Superior temporal gyrus (tissue), 1 donor: ENCODE data around the gene CYTH1.

Experiments
- DNase-seq: peaks from one replicate; pipeline ENCODE4 v3.0.0-alpha.2; 2016; ENCODE audit errors: extremely low spot score

The CYTH1 gene

DNA sequence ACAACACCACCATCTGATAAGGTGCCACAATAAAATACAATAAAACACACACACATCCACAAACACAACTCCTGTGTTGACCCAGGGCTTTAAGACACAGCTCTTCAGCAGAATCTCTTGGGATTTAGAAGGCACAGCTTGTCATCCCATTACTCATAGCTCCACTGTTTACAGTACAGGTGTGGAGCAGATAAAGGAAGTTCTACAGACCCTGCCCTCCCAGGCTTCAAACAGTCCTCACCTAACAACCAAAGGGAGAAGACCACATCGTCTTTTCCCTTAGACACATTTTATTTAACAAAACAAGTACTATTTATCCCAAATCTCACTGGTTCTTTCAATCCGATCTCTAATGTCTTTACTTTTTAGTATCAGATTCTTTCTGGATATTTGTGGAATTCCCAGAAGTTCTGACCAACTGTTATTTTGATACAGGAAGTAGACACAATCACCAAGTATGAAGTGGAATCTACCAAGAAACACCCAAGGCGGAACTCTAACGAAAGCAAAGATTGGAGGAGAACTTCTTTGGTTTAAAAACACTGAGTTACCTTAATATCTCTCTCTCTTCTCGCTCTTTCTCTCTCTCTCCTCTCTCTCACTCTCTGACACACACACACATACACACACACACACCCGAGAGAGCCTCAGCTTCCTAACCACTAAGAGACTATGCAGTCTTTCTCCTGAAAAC is 46.1 kb downstream of the CYTH1 start:
- DNase-seq = no peak

DNA sequence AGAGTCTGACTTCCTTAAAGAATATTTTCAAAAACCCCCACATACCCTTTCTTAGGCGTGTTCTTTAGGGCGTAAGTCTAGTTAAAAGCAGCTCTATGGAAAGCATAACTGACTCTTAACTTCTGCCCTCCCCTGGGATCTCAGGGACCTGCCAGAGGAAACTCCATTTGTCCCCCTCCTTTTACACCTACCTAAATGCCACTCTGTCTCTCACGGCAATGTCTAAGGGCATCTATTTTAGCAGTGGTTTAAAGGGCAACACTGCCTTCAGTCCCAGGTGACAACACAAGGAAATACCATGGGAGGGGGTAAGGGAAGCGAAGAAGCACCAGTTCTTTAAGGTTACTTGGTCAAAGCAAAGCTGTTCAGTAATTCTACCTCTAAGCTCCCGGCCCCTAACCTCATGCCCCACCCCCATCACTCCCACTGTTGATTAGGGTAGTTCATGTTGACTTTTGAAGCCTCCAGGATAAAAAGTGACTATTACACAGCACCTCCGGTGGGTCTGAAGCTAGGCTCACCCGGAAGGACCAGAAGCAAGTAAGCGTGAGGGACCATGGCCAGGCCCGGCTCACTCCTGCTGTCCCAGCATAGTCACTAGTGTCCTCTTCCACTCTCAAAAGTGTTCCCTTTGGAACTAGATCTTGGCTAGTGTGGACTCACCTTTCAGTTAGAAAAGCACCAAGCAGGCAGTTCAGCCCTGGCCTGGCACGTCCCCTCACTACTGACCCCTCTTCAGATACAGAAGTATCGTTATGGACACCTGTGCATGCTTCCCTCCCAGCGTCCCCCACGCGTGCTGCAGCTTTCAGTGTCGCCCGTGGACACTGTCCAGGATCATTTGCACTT is 47.1 kb downstream of the CYTH1 start:
- no peak for DNase-seq

DNA sequence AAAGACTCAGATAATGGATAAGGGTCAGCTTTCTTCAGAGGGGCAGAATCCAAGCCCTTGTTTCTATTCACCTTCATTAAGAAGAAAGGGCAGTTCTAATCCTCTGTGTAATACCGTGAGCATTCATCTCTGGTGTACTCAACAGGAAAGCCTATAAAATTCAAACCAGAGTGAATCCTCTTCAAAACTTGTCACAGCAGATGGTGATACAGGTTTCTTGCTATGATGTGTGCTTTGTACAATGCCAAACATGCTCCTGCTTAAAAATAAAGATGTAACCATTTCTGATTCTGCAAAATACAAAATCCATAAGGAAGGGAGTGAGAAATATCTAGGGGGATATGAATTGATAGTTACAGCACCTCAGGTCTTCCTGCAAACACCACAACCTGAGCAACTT is 49.7 kb downstream of the CYTH1 start:
- no peak for DNase-seq

DNA sequence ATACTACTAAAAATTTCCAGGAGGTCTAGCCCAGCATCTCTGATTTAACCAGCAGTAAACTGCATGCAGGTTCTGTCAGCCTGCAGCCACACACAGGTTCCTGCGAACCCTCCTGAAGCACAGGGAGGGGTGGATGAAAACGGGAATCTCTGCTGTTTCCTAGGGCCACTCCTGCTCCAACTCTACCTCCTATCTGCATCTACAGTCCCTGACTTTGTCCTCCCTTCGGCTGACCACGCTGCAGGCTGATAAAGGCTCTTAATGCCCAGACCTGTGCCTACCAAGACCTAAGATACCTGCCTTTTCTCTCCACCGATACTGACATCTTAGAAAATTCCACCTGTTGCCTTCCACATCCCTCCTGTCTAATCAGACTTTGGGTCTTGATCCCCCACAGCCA is 50.2 kb downstream of the CYTH1 start:
- DNase-seq = no peak

DNA sequence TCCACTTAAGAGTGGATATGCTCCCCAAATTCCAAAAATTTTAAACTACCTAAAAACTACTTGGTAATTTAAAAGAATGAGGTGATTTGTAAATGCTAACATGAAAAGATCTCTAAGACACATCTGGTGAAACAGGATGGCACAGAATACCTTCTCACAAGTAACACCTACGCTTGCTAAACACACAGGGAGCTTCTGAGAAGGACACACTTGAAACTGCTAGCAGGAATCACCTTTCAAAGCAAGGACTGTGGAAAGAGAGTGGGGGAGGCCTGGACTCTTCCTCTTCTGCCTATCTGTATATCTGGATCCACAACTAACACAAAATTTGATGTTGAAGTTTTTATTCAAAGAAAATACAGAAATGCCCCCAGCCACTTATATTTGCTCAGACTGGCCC is 52.4 kb downstream of the CYTH1 start:
- DNase-seq = no peak

DNA sequence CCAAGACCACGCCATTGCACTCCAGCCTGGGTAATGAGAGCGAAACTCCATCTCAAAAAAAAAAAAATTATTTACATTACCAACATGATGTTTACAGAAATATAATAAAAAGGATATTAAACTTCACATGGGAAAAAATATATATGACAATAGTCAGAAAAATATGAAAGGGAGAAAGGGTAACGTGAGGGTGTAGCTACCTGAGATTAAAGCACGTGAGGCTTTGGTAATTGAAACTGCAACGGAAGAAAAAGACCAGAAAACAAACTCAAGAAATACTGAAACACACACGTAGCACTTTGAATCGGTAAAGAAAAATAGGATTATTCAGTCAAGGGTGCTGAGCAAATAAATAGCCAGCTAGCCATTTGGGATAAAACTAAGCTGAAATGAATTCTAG is 53.6 kb downstream of the CYTH1 start:
- no peak for DNase-seq

GRCh38 chr17:78727476-78728229 is 54.4 kb downstream of the CYTH1 start:
- DNase-seq = no peak

DNA sequence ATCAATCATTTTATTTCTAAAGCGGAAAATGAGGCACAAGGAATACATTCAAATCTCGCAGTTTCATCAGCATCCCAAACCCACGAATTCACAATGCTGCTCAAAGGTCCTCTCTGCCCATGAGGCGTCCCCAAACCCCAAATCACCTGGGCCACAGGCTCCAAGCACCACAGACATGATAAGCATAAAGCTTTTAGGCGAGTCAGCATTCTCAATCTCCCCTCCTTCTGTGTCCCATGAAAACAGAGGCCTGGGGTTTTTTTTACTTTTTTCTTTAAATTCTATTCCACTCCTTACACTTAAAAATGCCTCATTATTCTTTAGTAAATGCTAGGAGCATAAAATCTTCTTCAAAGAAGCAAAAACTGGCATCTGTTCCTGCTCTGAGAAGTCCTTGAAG is 55.0 kb downstream of the CYTH1 start:
- no peak for DNase-seq

- DNase-seq = no peak
Measured at GRCh38 chr17:78726513-78726912, 55.6 kb downstream of the CYTH1 start.

DNA sequence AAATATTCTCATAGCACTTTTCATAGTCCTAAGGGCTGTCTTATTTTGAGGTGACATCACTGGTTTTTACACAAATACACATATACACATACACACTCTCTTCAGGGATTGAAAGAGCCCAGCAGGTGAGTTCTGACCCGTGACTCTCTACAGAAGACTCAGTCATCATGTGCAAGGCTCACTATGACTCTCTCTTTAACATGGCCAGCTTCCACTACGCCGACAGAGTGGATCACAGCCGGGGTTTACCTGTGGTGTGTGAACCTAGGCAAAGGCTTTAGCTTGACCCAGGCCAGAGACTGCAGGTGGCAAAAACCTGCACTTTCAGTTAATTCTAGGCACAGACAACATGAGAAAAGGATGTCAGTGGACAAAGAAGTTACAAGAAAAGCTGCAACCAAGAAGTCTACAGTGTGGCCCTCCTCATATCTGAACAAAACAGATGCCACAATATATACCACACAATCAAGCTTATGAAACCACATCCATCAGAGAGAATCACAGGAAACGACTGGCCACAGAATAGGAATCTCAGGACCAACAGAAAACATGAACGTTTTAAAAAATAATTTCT is 56.5 kb downstream of the CYTH1 start:
- no peak for DNase-seq

DNA sequence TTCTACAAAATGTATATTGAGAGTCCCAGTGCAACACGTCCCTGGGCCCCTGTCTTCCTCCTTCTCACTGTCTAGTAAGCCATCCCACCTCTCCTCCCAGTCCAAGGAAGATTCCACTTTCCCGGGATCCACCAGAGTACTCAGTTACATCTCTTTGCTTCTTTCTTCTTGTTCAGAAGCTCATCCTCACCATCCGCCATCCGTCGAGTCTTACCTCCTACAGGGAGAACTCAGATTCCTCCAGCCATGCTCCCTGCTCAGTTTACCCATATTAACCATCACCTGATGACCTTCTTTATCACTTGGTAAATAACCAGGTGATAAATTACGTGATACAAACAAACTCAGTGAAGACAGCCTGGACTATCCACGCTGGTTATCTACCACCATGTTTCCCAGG is 57.1 kb downstream of the CYTH1 start:
- no peak for DNase-seq

DNA sequence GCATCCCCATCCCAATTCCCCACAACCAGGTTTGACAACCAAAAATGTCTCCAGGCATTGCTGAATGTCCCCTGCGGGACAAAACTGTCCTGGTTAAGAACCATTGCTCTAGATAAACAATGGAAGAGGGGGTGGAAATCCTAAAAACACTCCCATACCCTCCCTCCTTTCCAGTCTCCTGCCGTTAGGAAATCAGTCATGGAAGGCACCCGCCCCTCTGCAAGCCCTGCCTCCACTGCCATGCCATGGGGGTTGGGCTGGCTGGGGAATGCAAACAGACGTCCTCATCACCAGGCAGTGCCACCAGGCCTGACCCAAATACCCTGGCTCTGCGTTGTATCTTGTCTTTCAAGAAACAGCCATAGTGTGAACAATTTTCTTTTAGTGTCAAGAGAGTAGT is 57.5 kb downstream of the CYTH1 start:
- DNase-seq = peak; percentile 84

DNA sequence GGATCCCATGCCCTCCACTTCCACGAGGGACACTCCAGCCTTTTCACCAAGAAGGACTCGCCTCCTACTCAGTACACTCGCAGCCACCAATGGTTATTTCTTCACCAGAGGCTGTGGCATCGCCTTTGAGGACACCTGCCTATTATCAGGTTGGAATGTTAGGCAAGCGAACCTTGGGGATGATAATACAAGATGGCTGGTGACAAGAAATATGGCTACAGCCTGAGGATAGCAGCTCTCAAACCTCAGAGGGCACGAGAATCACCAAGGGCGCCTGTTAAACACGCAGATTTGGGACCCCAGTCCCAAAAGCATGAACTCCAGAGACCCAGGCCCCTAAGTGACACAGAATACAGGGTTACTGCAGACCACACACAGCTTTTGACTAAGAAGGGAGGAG is 58.1 kb downstream of the CYTH1 start:
- DNase-seq = no peak

- peak; percentile 96 for DNase-seq
Measured at GRCh38 chr17:78723001-78723796, 58.9 kb downstream of the CYTH1 start.

GRCh38 chr17:78722246-78722761 is 59.8 kb downstream of the CYTH1 start:
- peak; percentile 82 for DNase-seq

- no peak for DNase-seq
Measured at GRCh38 chr17:78719630-78720298, 62.3 kb downstream of the CYTH1 start.

GRCh38 chr17:78718575-78719208 is 63.4 kb downstream of the CYTH1 start:
- peak; percentile 55 for DNase-seq

GRCh38 chr17:78717431-78717980 is 64.6 kb downstream of the CYTH1 start:
- DNase-seq = peak; percentile 98

GRCh38 chr17:78716814-78717393 is 65.2 kb downstream of the CYTH1 start:
- peak; percentile 97 for DNase-seq
